Activated T-helper 2 cell treated with anti-CD3 and anti-CD28 coated beads, Interferon-gamma antibody, Interleukin-2, Interleukin-4, amounts not matched to agents 10 μg/mL and 5 μg/mL and 100 μg/mL, durations not matched to agents 14 hours and 24 hours and 36 hours (primary cell): Measurements from ENCODE around the gene KMT2B. TPM values are rescaled to one million over a fixed set of nuclear protein-coding genes. Genes with fewer than 3 reads are reported as not detected.

Source experiments
- DNase-seq: peaks from one replicate; pipeline ENCODE4 v3.0.0; 2021; ENCODE audit warnings: low spot score
- H3K27ac Mint-ChIP-seq: one replicate; pipeline ENCODE4 v1.8.0; 2021; ENCODE audit warnings: mixed read lengths
- H3K27me3 Mint-ChIP-seq: one replicate; pipeline ENCODE4 v1.8.0; 2021; ENCODE audit warnings: low read depth, mixed read lengths
- H3K36me3 Mint-ChIP-seq: one replicate; pipeline ENCODE4 v1.8.0; 2021; ENCODE audit warnings: low read depth, mixed read lengths
- H3K4me1 Mint-ChIP-seq: one replicate; pipeline ENCODE4 v1.8.0; 2021; ENCODE audit warnings: low read depth, mixed read lengths
- H3K4me3 Mint-ChIP-seq: one replicate; pipeline ENCODE4 v1.8.0; 2021; ENCODE audit warnings: low read depth, mild to moderate bottlenecking, moderate library complexity, mixed read lengths
- H3K9me3 Mint-ChIP-seq: one replicate; pipeline ENCODE4 v1.8.0; 2021; ENCODE audit warnings: mixed read lengths
- intact Hi-C: fragments of 100-400 bp; cut with micrococcal nuclease; formaldehyde crosslinking; loops from one replicate; pipeline ENCODE4 v1.15.1; 2023
- total RNA-seq: library from RNA; stranded (reverse); gene quantifications from 2 replicates; pipeline ENCODE4 v1.2.3, GENCODE V29; 2022

Gene KMT2B
- total RNA-seq, 1 donor from 2014 or later, result 58.4 TPM

DNA sequence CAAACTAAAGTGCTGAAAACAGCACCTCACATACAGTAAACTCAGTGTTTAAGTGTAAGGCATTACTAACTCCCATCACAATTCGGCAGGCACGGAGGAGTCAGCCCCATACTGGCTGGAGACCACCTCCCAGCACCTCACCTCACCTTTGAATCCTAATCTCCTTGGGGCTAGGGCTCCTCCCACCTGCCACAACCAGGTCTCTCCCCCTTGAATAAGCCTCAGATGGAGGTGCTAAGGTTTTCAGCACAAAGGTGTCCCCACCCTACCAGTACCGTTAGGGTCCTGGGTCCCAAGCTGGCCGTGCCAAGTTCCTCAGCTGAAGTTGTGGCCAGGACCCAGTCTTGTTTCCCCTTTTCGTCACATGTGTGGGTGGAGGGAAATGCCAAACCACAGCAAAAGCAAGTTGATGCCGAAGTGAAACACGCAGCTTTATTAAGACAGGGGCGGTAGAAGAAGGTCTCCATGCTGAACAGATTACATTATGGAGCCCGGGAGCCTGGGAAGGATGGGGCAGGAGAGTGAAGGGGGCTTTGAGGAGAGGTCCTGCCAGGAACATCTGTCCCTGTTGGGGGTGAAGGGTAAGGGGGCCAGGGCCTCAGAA is 24.4 kb downstream of the KMT2B start, which contains the start of gene IGFLR1:
TSS of gene IGFLR1 (minus strand) at position 332 of the 604 bp plus-strand sequence. CDS start 1,272 bp downstream, outside the sequence.
- no peaks in the 10 kb centered on the region for H3K27me3 Mint-ChIP-seq
- peaks cover 40% of the 10 kb centered on the region for H3K36me3 Mint-ChIP-seq
- intact Hi-C loops, result loop anchor here (5.0 to 10.0 kb wide), 4 partner anchors 95 to 473 kb away; partner anchors contain the start of genes COX6B1, SDHAF1, THAP8 and WDR62
- H3K4me1 Mint-ChIP-seq, result peaks cover 31% of the 10 kb centered on the region
- no peaks in the 10 kb centered on the region for H3K9me3 Mint-ChIP-seq
- peak within 1 kb of the TSS; percentile 95 for H3K4me3 Mint-ChIP-seq
- DNase-seq, result peak; percentile 65
- peak within 1 kb of the TSS; percentile 95 for H3K27ac Mint-ChIP-seq

DNA sequence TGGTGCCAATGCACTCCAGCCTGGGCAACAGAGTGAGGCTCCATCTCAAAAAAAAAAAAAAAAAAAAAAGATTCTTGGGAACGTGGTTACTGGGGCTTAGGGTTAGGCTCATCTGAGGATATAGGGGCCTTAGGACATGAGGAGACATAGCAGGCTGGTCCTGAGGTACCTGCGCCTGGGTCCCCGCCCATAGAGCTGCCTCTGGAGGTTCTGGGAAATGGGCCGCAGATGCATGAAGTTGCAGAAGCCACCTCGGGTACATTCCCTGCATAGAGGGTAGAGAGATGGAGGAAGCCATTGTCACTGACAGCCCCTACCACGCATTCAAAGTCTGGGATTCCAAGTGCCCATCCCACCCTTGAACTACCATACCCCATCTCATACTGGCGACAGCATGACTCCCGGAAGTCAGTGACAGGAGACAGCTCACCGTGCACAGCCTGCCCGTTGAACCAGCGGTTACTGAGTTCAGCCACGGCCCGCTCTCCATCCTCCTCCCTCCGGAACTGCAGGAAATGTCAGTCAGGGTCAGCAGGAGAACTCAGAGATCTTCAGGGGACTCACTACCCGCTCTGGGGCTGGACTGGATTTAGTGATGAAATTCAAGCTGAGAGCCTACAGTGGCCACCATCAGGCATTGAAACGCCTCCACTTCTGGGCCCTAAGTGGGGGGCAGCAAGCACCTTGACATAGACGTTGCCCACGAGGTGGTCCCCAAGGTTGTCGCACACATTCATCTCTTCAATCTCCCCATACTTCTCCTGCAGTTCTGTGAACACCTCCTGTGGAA is 26.0 kb downstream of the KMT2B start:
- peaks cover 28% of the 10 kb centered on the region for H3K36me3 Mint-ChIP-seq
- H3K9me3 Mint-ChIP-seq, result no peaks in the 10 kb centered on the region
- intact Hi-C loops, result loop anchor here (1.0 to 10.0 kb wide), 6 partner anchors 42 to 471 kb away; partner anchors contain the start of genes COX6B1, SDHAF1, THAP8 and WDR62
- H3K27ac Mint-ChIP-seq, result peak overlapping the region; percentile 99
- peaks cover 37% of the 10 kb centered on the region for H3K4me1 Mint-ChIP-seq
- DNase-seq, result no peak
- H3K27me3 Mint-ChIP-seq, result no peaks in the 10 kb centered on the region
- H3K4me3 Mint-ChIP-seq, result peak overlapping the region; percentile 95

DNA sequence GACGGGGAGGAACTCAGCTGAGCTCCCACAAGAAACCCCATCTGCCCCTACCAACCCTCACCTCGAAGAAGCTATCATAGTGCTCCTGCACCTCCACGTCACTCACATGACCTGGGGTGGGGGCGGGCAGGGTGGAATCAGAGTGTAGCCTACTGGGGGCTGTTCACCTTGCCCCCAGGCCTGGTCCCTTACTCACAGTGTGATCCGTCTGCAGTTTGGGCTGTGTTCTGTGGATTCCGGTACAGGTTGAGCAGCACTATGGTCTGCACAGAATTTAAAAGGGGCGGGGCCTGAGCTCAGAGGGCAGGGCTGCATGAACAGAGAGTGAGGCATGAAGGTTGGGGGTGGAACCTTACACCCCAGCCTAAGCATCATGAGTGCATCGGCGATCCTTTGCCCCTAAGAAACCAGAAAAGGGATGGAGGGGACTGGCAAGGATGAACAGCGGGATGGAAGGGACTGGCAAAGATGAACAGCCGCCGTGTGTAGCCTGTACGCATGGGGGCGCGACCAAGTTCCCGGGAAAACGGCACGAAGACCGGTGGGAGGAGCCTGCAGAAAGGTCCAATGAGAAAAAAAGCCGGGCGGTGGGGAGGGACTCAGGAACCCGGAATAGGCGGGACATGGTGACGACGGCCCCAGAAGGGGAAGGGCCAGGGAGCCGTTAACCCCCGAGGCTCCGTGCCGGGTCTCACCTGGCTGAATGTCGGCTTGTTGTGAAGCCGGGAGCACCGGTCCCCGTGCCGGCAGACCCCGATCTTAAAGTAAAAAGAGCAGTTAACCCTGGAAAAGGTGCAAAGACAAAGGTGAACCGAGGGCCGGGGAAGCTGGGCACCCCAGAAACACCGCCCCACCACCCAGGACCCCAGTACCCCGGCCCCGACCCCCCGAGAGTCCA is 26.9 kb downstream of the KMT2B start:
- H3K4me1 Mint-ChIP-seq, result peaks cover 42% of the 10 kb centered on the region
- intact Hi-C loops, result loop anchor here (1.0 to 10.0 kb wide), 7 partner anchors 27 to 470 kb away; partner anchors contain the start of genes COX6B1, SDHAF1, THAP8 and WDR62
- no peaks in the 10 kb centered on the region for H3K9me3 Mint-ChIP-seq
- peak overlapping the region; percentile 95 for H3K4me3 Mint-ChIP-seq
- peak overlapping the region; percentile 99 for H3K27ac Mint-ChIP-seq
- no peaks in the 10 kb centered on the region for H3K27me3 Mint-ChIP-seq
- peaks cover 23% of the 10 kb centered on the region for H3K36me3 Mint-ChIP-seq
- DNase-seq, result peak; percentile 92

DNA sequence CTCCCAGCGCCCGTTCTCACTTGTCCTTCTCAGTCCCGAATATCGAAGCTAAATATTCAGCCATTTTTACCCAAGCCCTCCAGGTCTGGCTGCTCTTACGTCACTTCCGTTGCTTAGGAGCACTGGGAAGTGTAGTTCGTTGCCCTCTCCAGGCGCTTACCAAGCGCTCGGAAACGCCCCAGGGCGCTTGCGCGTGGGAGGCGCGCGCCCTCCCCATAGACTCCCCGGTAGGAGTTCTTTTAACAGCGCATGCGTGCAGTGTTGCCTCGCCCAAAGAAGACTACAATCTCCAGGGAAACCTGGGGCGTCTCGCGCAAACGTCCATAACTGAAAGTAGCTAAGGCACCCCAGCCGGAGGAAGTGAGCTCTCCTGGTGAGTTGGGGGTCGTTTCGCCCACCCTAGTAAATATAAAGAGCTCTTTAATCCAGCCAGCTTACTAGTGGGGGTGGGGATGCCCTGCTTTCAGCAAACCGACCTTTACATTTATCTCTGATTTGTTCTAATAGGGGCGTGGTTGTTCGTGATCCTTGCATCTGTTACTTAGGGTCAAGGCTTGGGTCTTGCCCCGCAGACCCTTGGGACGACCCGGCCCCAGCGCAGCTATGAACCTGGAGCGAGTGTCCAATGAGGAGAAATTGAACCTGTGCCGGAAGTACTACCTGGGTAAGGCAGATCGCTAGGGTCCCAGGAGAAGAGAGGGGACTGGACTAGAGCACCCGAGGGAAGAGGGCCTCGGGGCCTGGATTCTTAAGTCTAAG is 27.7 kb downstream of the KMT2B start, which contains the start of the genes PSENEN and U2AF1L4:
TSS of gene PSENEN (plus strand) at position 324 of the 759 bp plus-strand sequence. CDS start at position 604, 280 bp downstream.
TSS of gene U2AF1L4 (minus strand) at position 91 of the 759 bp plus-strand sequence. CDS start at position 64, 27 bp downstream.
- H3K36me3 Mint-ChIP-seq, result peaks cover 23% of the 10 kb centered on the region
- H3K4me3 Mint-ChIP-seq, result peak within 1 kb of the TSS; percentile 95
- no peaks in the 10 kb centered on the region for H3K27me3 Mint-ChIP-seq
- DNase-seq, result peak; percentile 97
- H3K9me3 Mint-ChIP-seq, result no peaks in the 10 kb centered on the region
- intact Hi-C loops, result loop anchor here (1.0 to 10.0 kb wide), 4 partner anchors 28 to 469 kb away; partner anchors contain the start of genes SDHAF1, THAP8, WDR62 and ZNF146
- H3K4me1 Mint-ChIP-seq, result peaks cover 44% of the 10 kb centered on the region
- peak within 1 kb of the TSS; percentile 99 for H3K27ac Mint-ChIP-seq

DNA sequence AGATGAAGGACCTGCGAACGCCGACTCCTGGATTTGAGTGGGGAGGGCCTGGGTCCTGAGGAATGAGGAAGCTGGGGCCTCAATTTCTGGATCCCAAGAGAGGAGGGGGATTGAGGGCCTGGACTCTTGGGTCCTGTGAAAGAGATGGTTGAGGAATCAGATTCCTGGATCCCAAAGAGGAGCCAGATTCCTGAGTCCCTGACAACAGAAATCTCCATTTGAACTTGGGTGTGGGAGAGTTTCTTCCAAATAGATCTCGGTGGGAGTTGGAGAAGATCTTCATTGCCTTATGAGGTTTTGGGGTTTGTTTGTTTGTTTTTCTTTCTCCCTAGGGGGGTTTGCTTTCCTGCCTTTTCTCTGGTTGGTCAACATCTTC is 28.3 kb downstream of the KMT2B start:
- intact Hi-C loops, result loop anchor here (10.0 kb wide), 3 partner anchors 249 to 469 kb away; partner anchors contain the start of genes SDHAF1, THAP8, WDR62 and ZNF146
- H3K27ac Mint-ChIP-seq, result peak overlapping the region; percentile 99
- no peak for DNase-seq
- H3K27me3 Mint-ChIP-seq, result no peaks in the 10 kb centered on the region
- H3K9me3 Mint-ChIP-seq, result no peaks in the 10 kb centered on the region
- H3K4me1 Mint-ChIP-seq, result peaks cover 41% of the 10 kb centered on the region
- H3K4me3 Mint-ChIP-seq, result peak overlapping the region; percentile 95
- H3K36me3 Mint-ChIP-seq, result peaks cover 20% of the 10 kb centered on the region

DNA sequence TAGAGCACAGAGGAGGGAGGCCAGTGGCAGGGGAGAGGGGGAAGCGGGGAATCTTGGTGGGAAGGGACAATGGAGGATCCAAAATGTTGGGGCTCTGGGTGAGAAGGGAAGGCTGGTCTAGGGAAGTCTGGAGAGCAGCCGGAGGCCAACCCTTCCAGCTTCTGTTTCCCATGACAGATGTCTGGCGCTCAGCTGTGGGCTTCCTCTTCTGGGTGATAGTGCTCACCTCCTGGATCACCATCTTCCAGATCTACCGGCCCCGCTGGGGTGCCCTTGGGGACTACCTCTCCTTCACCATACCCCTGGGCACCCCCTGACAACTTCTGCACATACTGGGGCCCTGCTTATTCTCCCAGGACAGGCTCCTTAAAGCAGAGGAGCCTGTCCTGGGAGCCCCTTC is 28.7 kb downstream of the KMT2B start:
- H3K4me3 Mint-ChIP-seq, result peak overlapping the region; percentile 95
- H3K27ac Mint-ChIP-seq, result peak overlapping the region; percentile 99
- intact Hi-C loops, result loop anchor here (10.0 kb wide), 3 partner anchors 248 to 468 kb away; partner anchors contain the start of genes SDHAF1, THAP8, WDR62 and ZNF146
- no peaks in the 10 kb centered on the region for H3K9me3 Mint-ChIP-seq
- no peaks in the 10 kb centered on the region for H3K27me3 Mint-ChIP-seq
- no peak for DNase-seq
- peaks cover 41% of the 10 kb centered on the region for H3K4me1 Mint-ChIP-seq
- H3K36me3 Mint-ChIP-seq, result peaks cover 20% of the 10 kb centered on the region

DNA sequence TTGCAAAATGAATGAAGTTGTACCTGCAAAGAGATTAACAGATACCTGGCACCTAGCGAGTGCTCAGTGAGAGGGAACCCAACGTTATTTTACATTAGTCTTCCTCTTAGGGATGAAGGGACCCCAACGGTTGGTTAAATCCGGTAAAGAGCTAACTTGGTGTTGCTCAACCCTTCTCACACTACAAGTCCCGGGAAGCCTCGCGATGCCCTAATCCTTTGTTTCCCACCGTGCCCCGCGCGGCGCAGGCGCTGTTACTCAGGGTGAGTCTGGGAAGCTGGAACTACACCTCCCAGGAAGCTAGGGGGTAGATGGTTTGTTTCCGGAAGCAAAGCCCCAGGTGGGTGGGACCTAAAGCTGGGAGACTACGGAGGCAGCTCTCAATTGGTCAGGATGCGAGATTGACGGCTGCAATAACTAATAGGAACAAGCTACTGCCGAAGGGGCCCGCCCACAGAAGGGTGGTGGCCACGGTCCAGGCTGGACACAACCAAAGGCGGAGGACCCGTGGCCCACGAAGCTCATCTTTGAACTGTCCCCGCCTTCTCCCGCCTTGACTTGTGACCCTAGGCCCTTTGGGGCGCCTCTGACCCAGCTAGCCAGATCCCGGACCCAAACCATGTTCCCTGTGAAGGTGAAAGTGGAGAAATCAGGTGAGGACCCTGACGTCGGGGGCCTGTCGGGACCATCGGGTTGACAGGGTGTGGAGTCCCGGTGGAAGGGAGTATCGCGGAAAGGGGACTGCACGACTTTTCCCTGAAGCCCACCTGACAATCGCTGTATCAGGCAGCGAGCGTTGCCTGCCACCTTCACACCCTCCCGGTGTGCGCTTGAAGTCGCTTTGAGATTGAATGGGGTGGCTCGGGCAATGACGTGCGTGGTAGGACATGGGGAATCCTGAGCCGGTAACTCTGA is 30.6 kb downstream of the KMT2B start, which contains the start of gene LIN37:
TSS of gene LIN37 (plus strand) at position 471 of the 915 bp plus-strand sequence. CDS start at position 620, 149 bp downstream.
- peaks cover 31% of the 10 kb centered on the region for H3K4me1 Mint-ChIP-seq
- no peaks in the 10 kb centered on the region for H3K27me3 Mint-ChIP-seq
- H3K36me3 Mint-ChIP-seq, result peaks cover 15% of the 10 kb centered on the region
- peak; percentile 98 for DNase-seq
- peak within 1 kb of the TSS; percentile 90 for H3K27ac Mint-ChIP-seq
- no peaks in the 10 kb centered on the region for H3K9me3 Mint-ChIP-seq
- H3K4me3 Mint-ChIP-seq, result peak within 1 kb of the TSS; percentile 95
- intact Hi-C loops, result loop anchor here (1.0 to 10.0 kb wide), 5 partner anchors 10 to 466 kb away; partner anchors contain the start of genes ARHGAP33, PROSER3, SDHAF1 and THAP8

DNA sequence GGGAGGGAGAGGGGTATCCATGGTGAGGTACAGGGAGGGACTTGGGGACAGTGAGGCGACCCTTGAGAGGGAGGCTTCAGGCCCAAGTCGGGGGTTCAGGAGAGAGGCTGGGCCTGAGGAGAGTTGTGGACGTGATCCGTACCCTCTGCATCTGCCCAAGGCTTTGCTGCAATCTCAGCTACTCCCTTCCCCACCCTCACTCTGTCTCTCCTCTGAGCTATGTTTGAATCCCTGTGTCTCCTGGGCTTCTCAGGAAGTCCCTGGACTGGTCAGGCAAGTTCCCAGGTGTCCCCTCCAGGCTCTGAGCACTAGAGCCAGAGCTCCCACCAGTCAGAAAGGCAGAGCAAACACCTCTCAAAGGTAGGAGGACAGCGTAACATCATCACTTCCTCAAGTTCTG is 32.4 kb downstream of the KMT2B start:
- Mint-ChIP-seq H3K36me3 (peaks cover 19% of the 10 kb centered on the region), H3K9me3 (no peaks in the 10 kb centered on the region), H3K4me1 (peaks cover 27% of the 10 kb centered on the region), H3K27me3 (no peaks in the 10 kb centered on the region), H3K27ac (no peak overlapping the region), H3K4me3 (peak overlapping the region; percentile 41)
- intact Hi-C loops, result no loop called here
- DNase-seq, result no peak

DNA sequence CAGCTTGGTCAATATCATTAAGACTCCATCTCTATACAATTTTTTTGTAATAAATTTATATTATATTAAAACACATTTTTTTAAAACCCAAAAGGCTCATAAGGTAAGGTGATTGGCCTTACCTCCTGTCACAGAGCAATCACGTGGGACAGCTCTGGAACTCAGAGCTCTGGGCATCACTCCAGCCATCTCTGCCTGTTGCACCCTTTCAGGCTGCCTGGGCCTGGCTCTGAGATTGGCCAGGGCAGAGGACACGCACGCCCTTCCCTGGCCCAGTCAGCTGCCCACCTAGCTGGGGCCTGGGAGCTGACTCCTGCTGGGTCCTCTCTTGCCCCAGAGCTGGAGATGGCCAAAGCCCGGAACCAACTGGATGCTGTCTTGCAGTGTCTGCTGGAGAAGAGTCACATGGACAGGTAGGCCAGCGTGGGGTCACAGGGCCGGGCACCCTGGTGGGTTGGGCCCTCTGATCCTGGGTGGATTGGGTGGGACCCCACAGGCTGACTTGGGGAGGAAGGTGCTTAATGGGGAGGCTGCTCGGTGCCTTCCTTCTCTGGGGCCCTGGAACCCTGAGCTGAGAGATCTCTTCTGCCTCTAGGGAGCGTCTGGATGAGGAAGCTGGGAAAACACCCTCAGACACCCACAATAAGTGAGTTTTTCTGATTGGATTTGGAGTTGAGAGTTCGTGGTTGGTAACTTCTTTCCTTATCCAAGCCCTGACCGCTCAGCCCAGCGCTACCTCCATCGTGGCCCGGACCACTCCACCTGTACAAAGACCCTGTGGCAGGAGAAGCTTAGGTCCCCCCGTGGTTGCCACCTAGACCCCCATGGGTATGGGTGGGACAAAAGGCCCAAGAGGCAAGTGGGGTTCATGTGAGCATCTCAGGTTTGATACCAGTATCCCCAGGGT is 34.3 kb downstream of the KMT2B start:
- no peak overlapping the region for H3K27ac Mint-ChIP-seq
- H3K4me3 Mint-ChIP-seq, result no peak overlapping the region
- no peaks in the 10 kb centered on the region for H3K27me3 Mint-ChIP-seq
- H3K36me3 Mint-ChIP-seq, result peaks cover 26% of the 10 kb centered on the region
- no peak for DNase-seq
- no peaks in the 10 kb centered on the region for H3K9me3 Mint-ChIP-seq
- intact Hi-C loops, result no loop called here
- H3K4me1 Mint-ChIP-seq, result peaks cover 26% of the 10 kb centered on the region
